Neuron (in vitro differentiated cells): Measurements from ENCODE around the gene PCSK5.

Experiments
- H2AFZ ChIP-seq: one replicate; pipeline ENCODE4 v1.6.1; 2013; ENCODE audit warnings: low read depth, mild to moderate bottlenecking, inconsistent platforms, low read length, moderate library complexity
- H3K27me3 ChIP-seq: one replicate; pipeline ENCODE4 v1.6.1; 2013; ENCODE audit warnings: low read length; ENCODE audit not compliant: insufficient read depth
- H3K36me3 ChIP-seq: one replicate; pipeline ENCODE4 v1.6.1; 2013; ENCODE audit warnings: low read length; ENCODE audit not compliant: insufficient read depth
- H3K4me1 ChIP-seq: one replicate; pipeline ENCODE4 v1.6.1; 2013; ENCODE audit warnings: low read length; ENCODE audit not compliant: insufficient read depth
- H3K4me3 ChIP-seq: 2 replicates; pipeline ENCODE4 v1.5.1; 2013; ENCODE audit warnings: mild to moderate bottlenecking, low read length, moderate library complexity
- H3K9me3 ChIP-seq: one replicate; pipeline ENCODE4 v1.6.1; 2013; ENCODE audit warnings: low read length

PCSK5 gene

DNA sequence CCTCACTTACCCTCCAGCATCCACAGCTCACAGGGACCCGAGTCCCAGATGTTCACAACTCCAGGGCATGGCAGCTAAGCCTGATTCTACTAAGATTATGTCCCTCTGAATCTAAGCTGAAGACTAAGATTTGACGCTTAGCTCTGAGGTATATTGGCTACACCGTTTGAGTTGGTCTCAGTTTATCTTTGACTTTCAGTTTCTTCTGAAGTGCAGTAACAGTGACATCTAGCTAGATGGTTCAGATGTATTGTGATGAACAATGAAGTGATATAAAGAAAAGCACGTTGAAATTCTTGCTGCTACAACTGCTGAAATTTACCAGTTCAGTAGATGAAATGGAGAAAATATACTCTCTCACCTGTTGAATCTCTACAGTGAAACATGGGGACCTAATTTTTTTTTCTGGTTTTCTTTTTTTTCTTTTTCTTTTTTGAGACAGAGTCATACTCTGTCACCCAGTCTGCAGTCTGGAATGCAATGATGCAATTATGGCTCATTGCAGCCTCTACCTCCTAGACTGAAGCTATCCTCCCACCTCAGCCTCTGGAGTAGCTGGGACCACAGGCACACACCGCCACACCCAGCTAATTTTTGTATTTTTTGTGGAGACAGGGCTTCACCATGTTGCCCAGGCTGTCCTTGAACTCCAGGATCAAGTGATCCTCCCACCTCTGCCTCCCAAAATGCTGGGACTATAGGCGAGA lies 488.0 kb downstream of the PCSK5 start:
- H2AFZ ChIP-seq = no peak overlapping the region
- peaks cover 1% of the 10 kb centered on the region for H3K9me3 ChIP-seq
- H3K4me3 ChIP-seq = no peak overlapping the region
- H3K36me3 ChIP-seq = no peaks in the 10 kb centered on the region
- peaks cover under 1% of the 10 kb centered on the region for H3K4me1 ChIP-seq
- no peaks in the 10 kb centered on the region for H3K27me3 ChIP-seq

DNA sequence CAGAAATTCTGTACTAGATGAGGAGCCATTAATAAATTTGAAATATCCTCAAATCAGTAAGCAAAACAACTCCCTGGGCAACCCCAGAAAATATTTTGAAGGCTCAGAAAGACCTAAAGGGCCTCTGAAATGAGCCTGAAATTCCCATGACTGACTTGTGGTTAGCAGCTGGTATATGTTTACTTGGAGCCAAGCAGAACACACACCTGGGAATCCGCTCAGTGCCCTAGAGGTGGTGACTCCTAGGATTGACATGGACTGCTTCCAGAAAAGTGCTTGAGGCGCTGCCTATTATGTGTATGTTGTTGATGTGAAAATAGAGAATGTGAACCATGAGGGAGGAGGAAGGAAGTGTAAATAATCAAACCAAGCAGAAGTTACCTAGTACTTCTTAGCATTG lies 489.0 kb downstream of the PCSK5 start:
- peaks cover 1% of the 10 kb centered on the region for H3K9me3 ChIP-seq
- H3K36me3 ChIP-seq = no peaks in the 10 kb centered on the region
- no peak overlapping the region for H3K4me3 ChIP-seq
- no peaks in the 10 kb centered on the region for H3K27me3 ChIP-seq
- H3K4me1 ChIP-seq = no peaks in the 10 kb centered on the region
- H2AFZ ChIP-seq = no peak overlapping the region

DNA sequence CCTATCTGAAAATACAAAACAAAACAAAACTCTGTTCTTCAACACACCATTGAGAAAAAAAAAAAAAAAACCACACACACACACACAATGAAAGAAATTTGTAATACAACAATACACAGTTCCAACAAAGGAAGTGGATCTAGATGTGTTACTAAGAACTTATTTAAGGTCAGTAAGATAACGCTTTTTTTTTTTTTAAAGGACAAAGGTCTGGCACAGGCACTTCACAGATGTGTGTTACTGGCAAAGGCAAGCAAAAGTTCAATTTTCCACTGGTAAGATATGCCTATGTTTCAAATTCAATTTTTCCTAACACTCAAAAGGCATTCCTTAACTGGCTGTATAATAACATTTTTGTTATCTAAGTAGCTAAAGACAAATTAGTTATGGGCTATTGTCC lies 500.2 kb downstream of the PCSK5 start:
- Histone ChIP-seq H3K4me1 (no peaks in the 10 kb centered on the region), H3K36me3 (peaks cover 27% of the 10 kb centered on the region), H3K9me3 (no peaks in the 10 kb centered on the region), H3K4me3 (no peak overlapping the region), H2AFZ (no peak overlapping the region), H3K27me3 (no peaks in the 10 kb centered on the region)

DNA sequence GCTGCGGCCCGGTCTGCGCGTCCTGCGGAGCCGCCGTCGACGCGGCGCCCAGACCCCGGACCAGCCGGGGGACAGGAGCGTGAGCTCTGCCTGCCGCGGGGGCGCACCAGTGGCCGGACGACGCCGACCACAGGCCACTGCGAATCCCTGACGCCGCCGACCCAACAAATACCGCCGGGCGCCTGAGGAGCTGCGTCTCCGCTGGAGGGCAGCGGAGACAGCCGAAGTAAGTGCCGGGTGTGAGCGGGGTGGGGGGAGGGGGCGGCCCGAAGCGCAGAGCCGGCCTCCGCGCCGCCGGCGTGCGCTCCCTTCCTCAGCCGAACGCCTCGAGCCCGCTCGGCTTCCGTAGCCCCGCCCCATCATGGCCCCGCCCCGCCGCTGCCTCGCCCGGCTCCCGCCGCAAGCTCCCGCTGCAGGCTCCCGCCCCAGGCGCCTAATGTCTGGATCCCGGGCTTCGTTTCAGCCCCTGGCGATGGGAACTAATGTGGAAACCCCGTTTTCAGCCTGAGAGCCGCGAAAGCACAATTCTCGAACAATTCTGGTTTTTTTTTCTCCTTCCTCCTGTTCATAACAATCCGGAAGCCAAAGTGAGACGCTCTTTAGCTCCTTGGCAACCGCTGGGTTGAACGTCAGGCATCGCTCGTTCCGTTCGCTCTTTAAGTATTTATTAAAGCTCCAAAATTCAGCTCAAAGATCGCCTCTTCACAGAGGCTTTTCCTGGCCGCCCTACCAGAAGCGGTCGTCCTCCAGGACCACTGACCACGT lies 503.9 kb downstream of the PCSK5 start, which contains the start of gene RFK:
Gene RFK, minus strand, starts transcription at position 232 of the 765 bp plus-strand sequence. CDS start 255 bp downstream, outside the sequence.
- Histone ChIP-seq H3K36me3 (peaks cover 8% of the 10 kb centered on the region), H3K4me1 (no peaks in the 10 kb centered on the region), H3K4me3 (peak within 1 kb of the TSS; percentile 77), H3K27me3 (no peaks in the 10 kb centered on the region), H2AFZ (peak within 1 kb of the TSS; percentile 98), H3K9me3 (no peaks in the 10 kb centered on the region)

DNA sequence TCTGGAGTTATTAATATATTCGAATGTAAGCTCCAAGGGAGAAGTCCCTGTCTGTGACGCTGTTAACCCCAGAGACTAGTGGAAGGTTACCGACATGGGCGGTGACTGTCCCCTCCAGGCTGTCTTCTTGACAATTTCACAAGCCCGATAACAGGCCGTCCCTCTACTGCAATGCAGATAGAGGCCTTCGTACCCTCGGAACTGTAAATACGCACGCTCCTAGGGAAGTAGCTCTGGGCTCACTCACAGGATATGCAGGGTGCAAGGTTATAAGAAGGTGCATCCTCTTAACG lies 504.4 kb downstream of the PCSK5 start:
- no peaks in the 10 kb centered on the region for H3K9me3 ChIP-seq
- no peaks in the 10 kb centered on the region for H3K27me3 ChIP-seq
- peak overlapping the region; percentile 90 for H2AFZ ChIP-seq
- H3K36me3 ChIP-seq = peaks cover 8% of the 10 kb centered on the region
- peak overlapping the region; percentile 77 for H3K4me3 ChIP-seq
- H3K4me1 ChIP-seq = no peaks in the 10 kb centered on the region

DNA sequence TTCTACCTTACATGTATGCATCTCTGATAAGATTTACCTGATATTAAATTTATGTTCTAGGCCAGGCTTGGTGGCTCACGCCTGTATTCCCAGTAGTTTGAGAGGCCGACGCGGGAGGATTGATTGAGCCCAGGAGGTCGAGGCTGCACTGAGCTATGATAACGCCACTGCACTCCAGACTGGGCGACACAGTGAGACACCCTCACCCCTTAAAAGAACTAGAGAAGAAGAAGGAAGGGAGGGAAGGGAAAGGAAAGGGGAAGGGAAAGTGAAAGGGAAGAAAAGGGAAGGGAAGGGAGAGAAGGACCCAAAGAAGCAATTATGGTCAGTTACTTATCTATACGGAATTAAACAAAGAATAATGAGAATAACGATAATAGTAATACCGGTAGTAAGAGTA lies 504.9 kb downstream of the PCSK5 start:
- Histone ChIP-seq H2AFZ (peak overlapping the region; percentile 90), H3K4me1 (no peaks in the 10 kb centered on the region), H3K27me3 (no peaks in the 10 kb centered on the region), H3K9me3 (no peaks in the 10 kb centered on the region), H3K4me3 (peak overlapping the region; percentile 77), H3K36me3 (peaks cover 8% of the 10 kb centered on the region)

DNA sequence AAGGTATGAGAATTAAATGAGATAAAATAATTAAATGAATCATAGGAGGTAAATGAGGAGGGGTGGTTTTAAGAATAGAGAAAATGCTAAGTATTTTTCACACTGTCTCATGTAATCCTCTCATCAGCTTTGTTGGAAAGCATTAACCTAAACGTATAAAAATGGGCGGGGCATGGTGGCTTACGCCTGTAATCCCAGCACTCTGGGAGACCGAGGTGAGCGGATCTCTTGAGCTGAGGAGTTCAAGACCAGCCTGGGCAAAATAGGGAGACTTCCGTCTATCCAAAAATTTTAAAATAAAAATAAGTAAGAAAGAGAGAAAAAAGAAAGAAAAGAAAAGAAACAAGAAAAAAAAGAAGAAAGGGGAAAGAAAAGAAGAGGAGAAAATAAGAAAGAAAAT lies 505.7 kb downstream of the PCSK5 start:
- H2AFZ ChIP-seq = no peak overlapping the region
- H3K27me3 ChIP-seq = no peaks in the 10 kb centered on the region
- H3K9me3 ChIP-seq = no peaks in the 10 kb centered on the region
- peaks cover 2% of the 10 kb centered on the region for H3K36me3 ChIP-seq
- no peaks in the 10 kb centered on the region for H3K4me1 ChIP-seq
- no peak overlapping the region for H3K4me3 ChIP-seq

DNA sequence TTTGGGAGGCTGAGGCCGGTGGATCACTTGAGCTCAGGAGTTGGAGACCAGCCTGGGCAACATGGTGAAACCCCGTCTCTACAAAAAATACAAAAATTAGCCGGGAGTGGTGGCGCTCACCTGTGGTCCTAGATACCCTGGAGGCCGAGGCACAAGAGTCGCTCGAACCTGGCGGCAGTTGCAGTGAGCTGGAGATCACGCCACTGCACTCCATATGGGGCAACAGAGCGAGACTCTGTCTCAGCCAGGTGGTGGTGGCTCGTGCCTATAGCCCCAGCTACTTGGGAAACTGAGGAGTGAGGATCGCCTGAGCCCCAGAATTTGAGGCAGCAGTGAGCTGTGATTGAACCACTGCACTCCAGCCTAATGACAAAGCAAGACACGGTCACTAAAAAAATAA lies 506.1 kb downstream of the PCSK5 start:
- Histone ChIP-seq H3K4me1 (no peaks in the 10 kb centered on the region), H3K36me3 (no peaks in the 10 kb centered on the region)

GRCh38 chr9:76399856-76400255 lies 509.4 kb downstream of the PCSK5 start:
- Histone ChIP-seq H3K4me3 (no peak overlapping the region), H3K27me3 (no peaks in the 10 kb centered on the region), H3K4me1 (no peaks in the 10 kb centered on the region), H3K9me3 (no peaks in the 10 kb centered on the region), H2AFZ (no peak overlapping the region), H3K36me3 (no peaks in the 10 kb centered on the region)

More for the DNA sequence above, 506.1 kb downstream of the PCSK5 start:
- no peak overlapping the region for H3K4me3 ChIP-seq
- H3K9me3 ChIP-seq = no peaks in the 10 kb centered on the region
- H2AFZ ChIP-seq = no peak overlapping the region
- no peaks in the 10 kb centered on the region for H3K27me3 ChIP-seq

DNA sequence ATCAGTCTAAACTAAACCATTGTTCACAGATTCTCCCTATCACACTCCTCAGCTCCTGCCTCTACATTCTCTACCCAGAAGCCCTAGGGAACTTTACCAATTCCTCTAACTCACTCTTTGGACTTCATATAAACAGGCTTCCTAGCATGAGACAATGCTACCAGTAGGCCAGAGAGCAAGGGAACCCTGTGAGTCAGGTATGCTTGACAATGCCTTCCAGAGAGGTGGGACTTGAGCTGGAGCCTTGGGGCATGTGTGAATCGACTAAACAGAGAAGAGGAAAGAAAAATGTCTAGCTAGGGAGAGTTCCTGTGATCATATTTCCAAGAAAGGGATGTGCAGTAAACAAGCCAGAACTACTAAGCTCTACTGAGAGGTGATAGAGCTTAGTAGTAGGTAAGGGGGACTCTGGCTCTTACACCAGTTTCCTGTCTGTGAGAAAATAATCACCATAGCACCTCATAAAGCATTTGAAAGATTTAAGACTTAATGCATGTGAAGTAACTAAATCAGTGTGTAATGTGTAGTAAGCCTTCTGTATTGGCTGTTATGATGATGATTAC lies 510.1 kb downstream of the PCSK5 start:
- no peaks in the 10 kb centered on the region for H3K36me3 ChIP-seq
- H3K4me1 ChIP-seq = no peaks in the 10 kb centered on the region
- H3K27me3 ChIP-seq = no peaks in the 10 kb centered on the region
- H2AFZ ChIP-seq = no peak overlapping the region
- no peak overlapping the region for H3K4me3 ChIP-seq
- no peaks in the 10 kb centered on the region for H3K9me3 ChIP-seq

DNA sequence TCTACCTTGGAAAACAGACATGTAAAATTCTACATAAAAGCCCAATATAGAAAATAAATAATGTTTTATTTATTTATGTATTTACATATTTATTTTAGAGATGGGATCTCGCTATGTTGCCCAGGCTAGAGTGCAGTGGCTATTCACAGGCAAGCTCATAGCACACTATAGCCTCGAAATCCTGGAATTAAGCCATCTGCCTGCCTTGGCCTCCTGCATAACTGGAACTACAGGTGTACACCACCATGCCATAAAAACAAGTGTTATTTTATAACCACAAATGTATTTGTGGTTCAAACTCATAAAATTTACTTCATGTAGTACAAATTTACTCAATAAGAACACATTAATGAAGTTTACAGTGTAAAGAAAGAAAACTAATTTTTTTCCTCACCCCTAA lies 510.7 kb downstream of the PCSK5 start:
- Histone ChIP-seq H3K9me3 (no peaks in the 10 kb centered on the region), H3K27me3 (no peaks in the 10 kb centered on the region), H2AFZ (no peak overlapping the region), H3K4me3 (no peak overlapping the region), H3K4me1 (no peaks in the 10 kb centered on the region), H3K36me3 (no peaks in the 10 kb centered on the region)

GRCh38 chr9:76401580-76402354 lies 511.3 kb downstream of the PCSK5 start:
- H3K4me1 ChIP-seq = no peaks in the 10 kb centered on the region
- H3K9me3 ChIP-seq = no peaks in the 10 kb centered on the region
- H3K4me3 ChIP-seq = no peak overlapping the region
- H3K36me3 ChIP-seq = no peaks in the 10 kb centered on the region
- no peaks in the 10 kb centered on the region for H3K27me3 ChIP-seq
- no peak overlapping the region for H2AFZ ChIP-seq

DNA sequence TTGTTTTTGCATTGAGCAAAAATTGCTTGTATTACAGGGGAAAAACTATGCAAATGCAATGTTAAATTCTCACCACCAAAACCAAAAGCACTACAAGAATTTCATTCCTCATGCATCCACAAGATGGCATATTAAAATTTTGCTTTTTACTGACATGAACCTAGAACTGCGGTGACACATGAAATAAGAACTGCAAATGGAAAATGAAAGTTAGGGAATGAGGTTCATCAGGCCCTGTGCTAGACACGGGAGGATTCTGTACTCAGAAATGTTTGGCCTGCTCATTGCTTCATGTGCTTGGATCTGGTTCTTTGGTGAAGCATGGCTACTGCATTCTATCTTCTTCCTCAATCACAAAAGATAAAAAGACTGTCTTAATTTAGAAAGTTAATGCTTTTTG lies 512.9 kb downstream of the PCSK5 start:
- Histone ChIP-seq H2AFZ (no peak overlapping the region), H3K27me3 (no peaks in the 10 kb centered on the region), H3K9me3 (no peaks in the 10 kb centered on the region), H3K4me3 (no peak overlapping the region), H3K4me1 (no peaks in the 10 kb centered on the region), H3K36me3 (no peaks in the 10 kb centered on the region)
